Measurements from ENCODE around the gene PAQR8. TPM values are rescaled to one million over a fixed set of nuclear protein-coding genes. Genes with fewer than 3 reads are reported as not detected.

Gene PAQR8
- total RNA-seq, 1 experiment from 2014 or later = 3.0 TPM

- no peak overlapping the region for H2BK15ac ChIP-seq (ENCODE audit: low read depth, low read length)
- Mint-ChIP-seq H3K4me1 (no peaks in the 10 kb centered on the region), H3K36me3 (ENCODE audit: insufficient read depth in 1 of 3, low read depth in 3 of 3) (no peaks in the 10 kb centered on the region), H3K27me3 (ENCODE audit: low read depth) (peaks cover 3% of the 10 kb centered on the region; the same call in 1 of the 2 replicates), H3K4me3 (no peak overlapping the region), H3K27ac (no peak overlapping the region), H3K9me3 (no peaks in the 10 kb centered on the region)
- no peak overlapping the region for H4K8ac ChIP-seq (replicated peaks; ENCODE audit: insufficient read length, low read depth, low read length)
- no peak overlapping the region for H4K91ac ChIP-seq (ENCODE audit: insufficient read length, low read depth, low read length)
- H4K20me1 ChIP-seq (ENCODE audit: control insufficient read depth, insufficient read depth, insufficient read length) = no peaks in the 10 kb centered on the region
- no peaks in the 10 kb centered on the region for H3K9me3 ChIP-seq (ENCODE audit: control insufficient read depth, low read depth, low read length)
- no peak overlapping the region for H3K23ac ChIP-seq (ENCODE audit: insufficient read length, low read depth, low read length)
- H2AFZ ChIP-seq (ENCODE audit: low read length) = no peak overlapping the region
- no peak overlapping the region for H3K56ac ChIP-seq (ENCODE audit: insufficient read length, low read depth, low read length)
- no peaks in the 10 kb centered on the region for H3K4me1 ChIP-seq (ENCODE audit: insufficient read depth, low read length)
- TF ChIP-seq CTCF (conservative IDR thresholded peaks at IDR 0.05) = no peak
- H3K27ac ChIP-seq (ENCODE audit: insufficient read length, low read depth, low read length) = no peak overlapping the region
- no peaks in the 10 kb centered on the region for H3K79me2 ChIP-seq (ENCODE audit: insufficient read depth, low read length)
- no peak overlapping the region for H2BK120ac ChIP-seq (ENCODE audit: low read depth, low read length, poor library complexity, severe bottlenecking)
- H2BK5ac ChIP-seq (ENCODE audit: insufficient read length, low read length) = no peak overlapping the region
- H3K4me2 ChIP-seq (ENCODE audit: insufficient read depth, insufficient read length, low read length) = no peak overlapping the region
- no CpG with 5 or more reads among the region's 1 CpG for WGBS (ENCODE audit: extremely low coverage, insufficient read length, low lambda C conversion rate)
- no peak overlapping the region for H3K18ac ChIP-seq (ENCODE audit: insufficient read length, low read depth, low read length)
- H2BK20ac ChIP-seq (ENCODE audit: low read depth, low read length, poor library complexity, severe bottlenecking) = no peak overlapping the region
- H2AK5ac ChIP-seq (ENCODE audit: insufficient read length, low read length) = no peak overlapping the region
- H3K14ac ChIP-seq (ENCODE audit: insufficient read depth, low read length) = no peak overlapping the region
- H3K79me1 ChIP-seq (ENCODE audit: insufficient read depth, low read depth, low read length, poor library complexity, severe bottlenecking) = no peaks in the 10 kb centered on the region
- H3K23me2 ChIP-seq (ENCODE audit: insufficient read length, low read depth, low read length, poor library complexity, severe bottlenecking) = no peaks in the 10 kb centered on the region
- no peaks in the 10 kb centered on the region for H3K27me3 ChIP-seq (ENCODE audit: insufficient read depth, low read length)
- no peak overlapping the region for H4K5ac ChIP-seq (ENCODE audit: insufficient read length, low read depth, low read length)
- no peak overlapping the region for H3K4ac ChIP-seq (ENCODE audit: low read depth, low read length)
- no peak overlapping the region for H3K9ac ChIP-seq (ENCODE audit: extremely low read depth, insufficient read length, low read length)
- DNase-seq = no peak
- no peak overlapping the region for H3T11ph ChIP-seq (ENCODE audit: low read length)
- no peak overlapping the region for H2BK12ac ChIP-seq (ENCODE audit: insufficient read length, low read depth, low read length)
These were observed 47.5 kb downstream of the PAQR8 start for GRCh38 chr6:52409499-52409898.

All from H9 (cell line).